HG02763 (cell line): Measurements from ENCODE around the gene UXS1.

ENCODE experiments used
- ATAC-seq: cut with Tn5 transposase; IDR thresholded peaks from one replicate; pipeline ENCODE4 v1.9.1; 2021; ENCODE audit warnings: mild to moderate bottlenecking, moderate library complexity; ENCODE audit not compliant: unreplicated experiment

The UXS1 gene

DNA sequence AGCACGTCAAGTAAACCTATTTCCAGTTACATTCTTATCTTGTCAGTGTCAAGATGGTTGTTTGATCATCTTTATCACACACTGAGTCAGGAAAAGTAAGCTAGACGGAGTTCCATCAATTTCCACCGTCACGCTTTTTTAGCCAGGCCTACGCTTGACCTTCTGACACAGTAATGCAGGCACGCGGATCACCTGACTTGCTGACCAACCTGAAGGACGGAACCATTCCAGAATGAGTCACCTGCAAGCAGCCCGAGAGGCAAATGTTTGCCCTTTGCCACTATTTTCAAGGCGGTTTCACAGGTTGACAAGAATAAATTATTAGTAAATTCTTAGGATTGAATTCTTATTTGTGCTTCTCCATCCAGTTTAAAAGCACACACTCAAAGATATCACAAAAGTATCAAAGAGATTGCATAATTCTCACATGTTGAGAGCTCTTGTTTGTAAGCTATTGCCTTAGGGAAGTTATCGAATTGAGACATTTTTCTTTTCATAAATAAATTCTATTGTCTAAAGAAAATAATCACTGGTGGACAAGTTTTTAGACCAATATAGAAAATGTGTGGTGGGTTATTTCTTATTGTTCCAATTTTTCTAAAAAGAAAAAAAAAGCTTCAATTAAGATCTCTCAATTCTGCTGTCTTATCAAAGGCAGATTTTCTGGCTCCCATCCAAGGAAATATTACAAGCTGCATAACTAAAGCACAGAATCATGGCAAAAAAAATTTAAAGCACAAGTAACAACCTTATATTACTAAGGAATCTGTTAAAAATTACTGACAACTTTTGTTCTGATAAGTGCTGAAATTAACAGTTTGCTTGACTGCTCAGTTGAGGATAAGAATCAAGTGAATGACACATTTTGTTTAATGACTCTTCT, 31.9 kb downstream of the UXS1 start:
- no peak for ATAC-seq

GRCh38 chr2:106161341-106161740, 32.8 kb downstream of the UXS1 start:
- ATAC-seq = no peak

DNA sequence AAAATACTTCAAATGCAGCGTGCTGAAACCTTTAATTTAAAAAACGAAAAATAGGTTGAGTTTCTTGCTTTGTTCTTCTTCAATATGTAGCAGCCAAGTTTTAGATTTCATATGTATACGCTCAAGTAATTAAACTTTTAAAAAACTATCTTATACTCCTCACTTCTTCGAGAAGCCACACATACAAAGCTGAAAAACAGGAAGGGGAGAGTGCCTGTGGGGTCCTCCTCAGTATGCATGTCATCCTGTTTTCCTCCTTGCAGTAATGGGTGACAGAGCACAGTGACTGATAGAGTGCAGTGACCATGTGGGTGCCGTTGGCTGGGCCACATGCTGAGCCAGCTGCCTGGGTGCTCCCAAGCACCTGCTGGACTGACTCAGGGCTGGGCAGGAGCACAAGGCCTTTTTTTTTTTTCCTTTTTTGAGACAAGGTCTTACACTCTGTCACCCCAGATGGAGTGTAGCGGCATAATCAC, 33.3 kb downstream of the UXS1 start:
- ATAC-seq = peak; percentile 58

- ATAC-seq = peak; percentile 40
Measured at GRCh38 chr2:106159866-106160785, 34.0 kb downstream of the UXS1 start.

GRCh38 chr2:106158871-106159270, 35.2 kb downstream of the UXS1 start:
- no peak for ATAC-seq

- no peak for ATAC-seq
Measured at GRCh38 chr2:106158131-106158530, 36.0 kb downstream of the UXS1 start.

- ATAC-seq = no peak
Measured at GRCh38 chr2:106157416-106157815, 36.7 kb downstream of the UXS1 start.

GRCh38 chr2:106156305-106157296, 37.5 kb downstream of the UXS1 start:
- no peak for ATAC-seq

GRCh38 chr2:106153781-106154180, 40.3 kb downstream of the UXS1 start:
- ATAC-seq = no peak

- no peak for ATAC-seq
Measured at GRCh38 chr2:106147665-106148064, 46.4 kb downstream of the UXS1 start.

- no peak for ATAC-seq
Measured at GRCh38 chr2:106147159-106147558, 46.9 kb downstream of the UXS1 start.

GRCh38 chr2:106144621-106145331, 49.3 kb downstream of the UXS1 start:
- no peak for ATAC-seq

DNA sequence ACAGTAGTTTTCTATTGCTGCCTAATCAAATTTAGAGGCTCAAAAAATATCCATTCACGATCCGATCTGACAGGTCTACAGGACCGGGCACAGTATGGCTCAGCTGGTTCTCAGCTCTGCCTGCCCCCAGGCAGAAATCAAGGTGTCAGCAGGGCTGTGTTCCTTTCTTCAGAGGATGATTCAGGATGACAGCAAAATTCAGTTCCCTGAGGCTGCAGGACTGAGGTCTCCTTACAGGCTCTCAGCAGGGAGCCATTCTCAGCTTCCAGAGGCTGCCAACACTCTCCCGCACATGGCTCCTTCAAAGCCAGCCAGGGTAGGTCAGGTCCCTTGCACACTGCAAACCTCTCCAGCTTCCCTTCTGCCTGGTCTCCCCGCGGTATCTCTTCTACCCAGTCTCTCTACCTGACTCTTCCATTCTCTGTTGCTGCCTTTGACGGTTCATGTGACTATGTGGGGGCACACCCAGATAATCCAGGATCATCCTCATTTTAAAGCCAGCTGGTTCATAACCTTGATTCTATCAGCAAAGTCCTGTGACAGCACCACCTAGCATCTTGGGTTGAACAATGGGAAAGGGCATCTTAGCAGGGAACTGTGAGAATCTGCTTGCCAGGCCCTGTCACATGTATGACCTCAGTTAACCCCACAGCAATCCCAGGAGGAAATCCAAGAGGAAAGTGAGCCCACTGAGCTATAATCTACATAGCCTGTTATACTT, 50.4 kb downstream of the UXS1 start:
- ATAC-seq = no peak

- no peak for ATAC-seq
Measured at GRCh38 chr2:106142683-106143082, 51.4 kb downstream of the UXS1 start.

- no peak for ATAC-seq
Measured at GRCh38 chr2:106140913-106141312, 53.2 kb downstream of the UXS1 start.

- ATAC-seq = no peak
Measured at GRCh38 chr2:106140113-106140512, 54.0 kb downstream of the UXS1 start.

DNA sequence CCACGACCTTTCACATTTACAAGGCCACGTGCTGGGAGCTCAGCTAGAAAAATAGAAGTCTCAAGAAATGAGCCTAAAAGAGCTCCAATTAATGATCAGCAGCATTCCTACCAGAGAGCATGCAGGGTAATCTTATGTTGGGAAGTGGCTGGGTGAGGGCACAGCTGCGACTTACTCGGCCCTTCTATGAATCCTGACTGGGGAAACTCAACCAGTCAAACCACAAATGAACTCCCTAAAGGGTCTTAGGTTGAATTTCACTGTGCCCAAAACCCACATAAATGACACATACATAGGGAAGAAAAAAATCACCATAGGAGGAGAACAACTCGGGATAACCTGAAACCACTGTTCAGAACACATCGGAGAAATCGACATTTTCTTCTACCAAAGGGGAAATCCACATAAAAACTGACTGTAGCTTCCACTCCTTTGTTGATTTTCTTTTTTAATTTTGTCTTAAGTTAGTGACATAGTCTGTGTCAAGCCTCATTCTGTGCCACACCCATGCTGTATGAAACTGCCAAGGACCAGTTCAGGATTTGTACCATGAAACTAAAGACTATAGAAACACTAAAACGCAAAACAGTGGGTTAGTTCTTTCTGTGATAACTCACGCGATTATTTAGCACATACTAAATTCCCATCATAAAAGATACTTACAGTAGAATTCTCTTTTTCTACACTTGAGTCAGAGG, 54.7 kb downstream of the UXS1 start:
- ATAC-seq = no peak

GRCh38 chr2:106138543-106139237, 55.4 kb downstream of the UXS1 start:
- ATAC-seq = no peak
